ENCODE results near the gene PSMB7.

DNA sequence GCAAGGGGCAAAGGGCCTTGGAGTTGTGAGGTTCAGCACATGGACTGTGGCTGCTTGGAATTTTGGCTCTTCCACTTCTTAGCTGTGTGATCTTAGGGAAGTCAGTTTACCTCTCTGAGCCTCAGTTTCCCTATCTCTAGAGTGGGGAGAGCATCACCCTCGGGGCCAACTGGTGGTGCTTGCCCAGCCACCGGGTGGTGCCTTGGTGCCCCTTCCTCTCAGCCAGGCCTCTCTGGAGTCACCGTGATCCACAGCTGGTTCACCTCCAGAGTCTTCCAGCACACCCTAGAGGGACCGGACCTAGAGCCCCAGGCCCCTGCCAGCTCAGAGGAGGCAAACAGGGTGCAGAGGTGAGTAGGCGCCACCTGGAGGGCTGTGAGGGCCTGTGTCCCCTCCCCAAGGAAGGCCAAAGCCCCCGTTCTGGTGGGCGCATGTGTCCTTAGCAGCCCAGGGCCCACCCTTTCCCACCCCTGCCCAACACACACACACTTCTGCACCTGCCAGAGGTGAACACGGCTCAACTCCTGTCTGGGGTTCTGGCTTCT is 42.7 kb upstream of the PSMB7 start:
- TF ChIP-seq, protein P1, sequence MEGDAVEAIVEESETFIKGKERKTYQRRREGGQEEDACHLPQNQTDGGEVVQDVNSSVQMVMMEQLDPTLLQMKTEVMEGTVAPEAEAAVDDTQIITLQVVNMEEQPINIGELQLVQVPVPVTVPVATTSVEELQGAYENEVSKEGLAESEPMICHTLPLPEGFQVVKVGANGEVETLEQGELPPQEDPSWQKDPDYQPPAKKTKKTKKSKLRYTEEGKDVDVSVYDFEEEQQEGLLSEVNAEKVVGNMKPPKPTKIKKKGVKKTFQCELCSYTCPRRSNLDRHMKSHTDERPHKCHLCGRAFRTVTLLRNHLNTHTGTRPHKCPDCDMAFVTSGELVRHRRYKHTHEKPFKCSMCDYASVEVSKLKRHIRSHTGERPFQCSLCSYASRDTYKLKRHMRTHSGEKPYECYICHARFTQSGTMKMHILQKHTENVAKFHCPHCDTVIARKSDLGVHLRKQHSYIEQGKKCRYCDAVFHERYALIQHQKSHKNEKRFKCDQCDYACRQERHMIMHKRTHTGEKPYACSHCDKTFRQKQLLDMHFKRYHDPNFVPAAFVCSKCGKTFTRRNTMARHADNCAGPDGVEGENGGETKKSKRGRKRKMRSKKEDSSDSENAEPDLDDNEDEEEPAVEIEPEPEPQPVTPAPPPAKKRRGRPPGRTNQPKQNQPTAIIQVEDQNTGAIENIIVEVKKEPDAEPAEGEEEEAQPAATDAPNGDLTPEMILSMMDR (IDR thresholded peaks at IDR 0.05), result no peak
- TF ChIP-seq POLR2A (IDR thresholded peaks at IDR 0.05), result no peak
